Activated CD4-positive, alpha-beta T cell treated with anti-CD3 and anti-CD28 coated beads, Interleukin-2, Interleukin-4, amounts not matched to agents 100 ng/mL and 50 ng/mL, durations not matched to agents 16 hours and 8 hours (primary cell): Measurements from ENCODE around the gene LDLRAD3.
"Not testable (repeated sequence)": the region's sequence is repeated elsewhere in the genome, so short reads cannot be mapped to it uniquely, and the experiment has no call there.

Experiments
- DNase-seq: peaks from one replicate; pipeline ENCODE4 v3.0.0-alpha.2; 2020; ENCODE audit warnings: low spot score

Gene LDLRAD3

DNA sequence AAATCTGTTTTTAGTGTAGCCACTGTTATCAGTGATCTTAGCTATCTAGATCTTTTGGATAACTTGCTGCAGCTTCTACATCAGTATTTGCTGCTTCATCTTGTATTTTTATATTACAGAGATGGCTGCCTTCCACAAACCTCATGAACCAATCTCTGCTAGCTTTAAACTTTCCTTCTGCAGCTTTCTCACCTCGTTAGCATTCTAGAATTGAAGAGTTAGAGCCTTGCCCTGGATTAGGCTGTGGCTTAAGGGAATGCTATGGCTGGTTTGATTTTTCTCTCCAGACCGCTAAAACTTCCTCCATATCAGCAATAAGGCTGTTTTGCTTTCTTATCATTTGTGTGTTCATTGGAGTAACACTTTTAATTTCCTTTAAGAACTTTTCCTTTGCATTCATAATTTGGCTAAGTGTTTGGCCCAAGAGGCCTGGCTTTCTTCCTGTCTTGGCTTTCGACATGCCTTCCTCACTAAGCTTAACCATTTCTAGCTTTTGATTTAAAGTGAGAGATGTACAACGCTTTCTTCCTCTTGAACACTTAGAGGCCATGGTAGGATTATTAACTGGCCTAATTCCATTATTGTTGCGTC, 51.9 kb downstream of the LDLRAD3 start:
- DNase-seq: no peak

DNA sequence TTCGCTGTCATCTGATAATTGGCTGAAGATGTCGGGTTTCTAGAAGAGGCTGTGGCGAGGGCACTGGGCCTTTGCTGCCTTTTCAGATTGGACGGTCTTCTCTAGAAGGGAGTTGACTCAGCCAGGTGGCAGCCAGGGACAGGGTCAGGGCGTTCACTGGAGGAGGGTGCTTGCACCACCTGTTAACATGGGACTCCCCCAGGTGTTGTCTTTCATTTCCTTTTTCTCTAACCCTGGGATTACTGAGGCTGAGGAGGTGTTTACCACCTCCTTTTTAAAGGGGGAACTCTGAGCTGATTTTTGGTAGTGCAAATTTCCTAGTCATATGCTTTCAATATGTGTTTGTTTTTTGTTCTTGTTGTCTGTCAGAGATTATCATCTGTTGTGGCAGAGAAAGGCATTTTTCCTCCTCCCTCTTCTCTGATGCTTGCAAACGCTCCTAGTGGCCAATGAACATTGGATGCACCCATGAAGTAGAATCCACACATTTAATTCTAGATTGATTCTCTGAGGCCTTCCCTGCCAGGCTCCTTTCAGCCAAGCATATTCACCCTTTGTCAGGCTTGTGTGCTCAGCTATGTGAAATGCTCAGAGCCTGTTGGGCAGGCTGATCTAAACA, 54.1 kb downstream of the LDLRAD3 start:
- no peak for DNase-seq

DNA sequence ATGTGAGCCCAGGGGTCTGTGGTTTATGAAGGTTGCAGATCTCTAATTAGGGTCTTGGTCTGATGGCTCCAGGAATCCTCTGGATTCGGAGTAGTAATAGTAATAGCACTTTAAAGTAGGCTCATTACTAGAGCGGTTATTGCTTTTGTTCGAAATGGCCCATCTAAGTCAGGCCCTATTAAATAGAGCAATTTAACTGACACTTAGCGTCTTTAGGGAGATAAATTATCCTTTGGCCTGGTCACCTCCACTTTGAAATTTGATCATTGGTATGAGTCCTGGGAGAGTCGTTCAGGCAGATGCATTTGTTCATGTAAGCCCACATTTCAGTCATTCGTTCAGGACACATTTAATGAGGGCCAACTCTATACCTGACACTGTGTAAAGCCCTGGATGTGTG, 54.8 kb downstream of the LDLRAD3 start:
- no peak for DNase-seq

DNA sequence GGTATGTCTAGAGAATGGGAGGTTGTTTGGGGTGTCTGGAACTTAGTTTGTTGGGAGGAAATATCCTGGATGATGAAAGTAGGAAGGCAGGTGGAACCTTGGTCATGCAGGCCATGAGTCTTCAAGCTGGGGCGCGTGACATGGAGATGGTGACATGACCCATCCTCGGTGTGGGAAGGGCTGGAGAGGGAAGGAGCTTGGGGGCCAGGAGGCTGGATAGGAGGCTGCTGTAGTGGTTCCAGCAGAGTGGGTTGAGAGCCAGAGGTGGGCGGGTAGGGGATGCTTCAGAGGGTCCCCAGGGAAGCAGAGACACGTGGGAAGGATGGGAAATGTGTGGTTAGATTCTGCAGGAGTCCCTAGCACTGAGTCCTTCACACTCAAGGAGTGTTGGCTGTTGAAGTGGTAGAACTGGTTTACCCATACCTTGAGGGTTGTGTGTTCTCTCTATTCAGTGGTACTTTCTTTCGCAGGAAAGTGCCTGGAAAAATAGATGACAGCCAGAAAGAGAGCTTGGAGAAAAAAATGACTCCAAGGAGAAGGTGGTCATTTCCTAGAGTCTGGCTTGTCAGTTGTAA, 56.8 kb downstream of the LDLRAD3 start:
- DNase-seq: no peak

DNA sequence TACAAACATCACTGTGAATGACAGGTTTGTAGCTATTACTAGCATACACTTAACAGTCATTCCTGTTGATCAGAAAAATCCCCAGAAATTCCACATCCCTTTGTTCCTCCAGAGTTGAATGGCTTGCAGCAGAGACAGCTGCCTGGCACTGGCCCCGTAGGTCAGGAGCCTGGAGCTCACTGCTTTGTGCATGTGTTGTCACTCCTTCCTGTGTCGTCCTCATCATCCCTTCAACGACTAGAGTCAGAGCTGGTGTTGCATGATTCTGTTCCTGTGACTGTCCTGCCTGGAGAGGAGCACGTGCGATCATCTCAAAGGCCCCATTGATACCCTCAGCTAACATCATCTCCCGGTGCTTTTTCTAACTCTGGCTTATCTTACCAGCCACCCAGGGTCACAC, 58.3 kb downstream of the LDLRAD3 start:
- no peak for DNase-seq

DNA sequence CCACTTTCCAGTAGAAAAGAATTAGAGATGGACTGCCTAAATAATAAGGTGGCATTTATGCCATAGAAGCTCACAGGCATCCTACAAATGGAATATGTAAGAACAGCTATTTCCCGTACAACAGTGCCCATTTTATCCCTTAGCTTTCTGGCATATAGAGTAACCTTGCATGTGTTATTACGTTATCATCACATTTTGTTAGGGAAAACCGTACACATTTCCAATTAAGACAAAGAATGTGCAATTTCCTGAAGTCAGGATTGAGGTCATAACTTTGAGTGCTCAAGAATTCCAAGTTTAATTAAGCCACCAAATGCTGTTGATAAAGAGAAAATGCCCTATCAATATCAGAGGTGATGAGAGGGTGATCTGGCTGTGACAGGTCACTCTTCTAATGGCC, 58.9 kb downstream of the LDLRAD3 start:
- no peak for DNase-seq

DNA sequence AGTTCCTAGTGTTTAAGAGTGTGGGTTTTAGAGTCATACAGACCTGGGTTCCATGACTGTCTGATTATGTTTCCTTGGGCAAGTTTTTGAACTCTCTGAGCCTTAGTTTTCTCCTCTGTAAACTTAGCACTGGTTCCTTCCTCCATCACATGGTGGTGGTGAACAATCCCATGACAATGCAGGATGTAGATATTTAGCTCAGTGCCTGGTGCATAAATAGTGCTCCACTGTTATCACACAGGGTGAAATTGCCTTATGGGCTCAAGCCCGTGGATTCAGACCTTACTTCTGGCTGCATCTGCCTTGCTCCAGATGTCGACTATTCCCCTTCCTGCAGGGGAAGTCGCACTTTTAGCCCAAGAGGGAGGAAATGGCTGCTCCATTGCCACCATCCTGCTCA, 62.7 kb downstream of the LDLRAD3 start:
- no peak for DNase-seq

DNA sequence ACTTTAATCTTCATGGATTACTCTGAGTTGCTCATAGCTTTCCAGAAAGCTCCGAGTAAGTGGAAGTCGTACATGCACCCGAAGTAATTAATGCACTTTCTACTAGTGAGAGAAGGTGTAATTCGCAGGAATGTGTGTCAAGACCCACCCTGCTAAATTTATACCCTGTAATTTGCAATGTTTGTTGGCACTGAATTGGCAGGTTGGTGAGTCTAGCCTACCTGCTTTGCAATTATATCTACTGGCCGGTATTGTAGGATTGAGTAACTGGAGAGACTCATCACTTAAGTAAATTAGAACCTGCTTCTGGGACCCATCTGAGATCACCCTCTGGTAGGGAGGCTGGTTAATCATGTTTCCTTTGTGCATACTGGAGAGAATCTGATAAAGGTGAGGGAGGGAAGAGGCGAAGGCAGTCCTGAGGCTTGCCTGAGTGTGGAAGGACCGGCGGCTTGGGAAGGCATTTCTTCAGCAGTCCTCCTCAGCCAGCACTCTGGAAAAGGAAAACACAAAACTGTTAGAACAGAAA, 63.3 kb downstream of the LDLRAD3 start:
- DNase-seq: no peak

DNA sequence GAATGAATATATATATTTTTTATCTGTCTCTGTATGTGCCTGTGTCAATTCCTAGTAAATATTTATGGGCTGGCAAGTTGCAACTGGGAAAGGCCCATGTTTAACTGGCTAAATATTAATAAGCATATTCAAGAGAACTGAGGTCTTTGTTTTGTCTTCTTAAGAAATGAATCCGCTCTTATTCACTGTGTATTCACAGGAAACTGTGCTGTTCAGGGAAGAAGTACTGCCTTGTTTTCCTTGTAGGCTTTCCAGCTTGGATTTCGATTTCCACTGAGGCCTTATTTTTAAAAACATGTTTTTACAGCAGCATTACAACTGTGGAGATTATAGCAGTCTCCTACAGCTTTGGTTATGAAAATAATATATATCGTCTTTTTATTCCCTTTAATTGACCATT, 64.7 kb downstream of the LDLRAD3 start:
- no peak for DNase-seq

DNA sequence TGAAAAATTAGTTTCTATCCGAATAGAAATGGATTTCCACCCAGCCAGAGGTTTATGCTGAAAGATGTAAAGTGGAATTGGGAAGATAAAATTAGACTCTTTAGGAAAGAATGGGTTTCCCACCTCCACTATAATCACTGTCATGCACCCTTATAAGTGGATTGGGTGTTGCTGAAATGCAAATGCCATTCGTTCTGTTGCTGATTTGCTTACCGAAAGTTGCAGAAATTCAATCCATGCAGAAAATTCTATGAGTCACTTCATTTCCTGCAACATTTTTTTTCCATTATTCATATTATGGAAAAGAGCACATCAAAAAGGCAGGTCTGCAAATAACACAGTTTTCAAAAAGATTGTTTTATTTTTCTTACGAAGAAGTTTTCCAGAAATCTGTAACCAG, 65.6 kb downstream of the LDLRAD3 start:
- DNase-seq: no peak

DNA sequence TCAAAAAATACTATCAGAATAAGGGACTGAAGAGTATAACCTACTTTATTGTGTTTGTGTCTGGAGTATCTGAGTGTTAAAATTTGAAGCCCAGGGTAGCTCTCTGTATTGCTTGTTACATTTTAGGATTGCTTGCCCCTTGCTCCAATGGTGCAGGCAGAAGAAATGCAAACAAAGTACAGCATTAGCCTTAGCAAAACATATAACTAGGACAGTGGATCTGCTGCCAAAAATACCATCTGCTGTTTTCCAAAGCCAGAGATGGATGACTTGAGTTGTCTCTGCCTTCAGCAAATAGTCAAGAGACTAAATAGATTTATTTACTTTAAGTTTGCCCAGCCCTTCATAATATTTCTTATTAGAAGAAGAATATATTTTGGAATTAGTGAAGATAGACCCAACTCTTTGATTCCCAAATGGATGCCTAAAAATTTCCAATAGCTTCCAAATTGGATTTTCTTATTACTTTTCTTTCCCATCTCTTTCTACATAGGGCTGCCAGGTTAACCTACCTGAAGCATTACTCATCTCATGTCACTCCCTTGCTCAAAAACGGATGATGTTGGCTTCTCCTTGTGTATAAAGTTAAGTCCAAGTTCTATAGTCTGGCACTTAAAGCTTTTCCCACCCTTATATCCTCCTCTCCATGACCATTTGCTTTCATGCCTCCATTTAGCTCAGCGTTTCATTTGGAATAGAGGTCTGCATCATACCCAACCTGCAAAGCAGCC, 66.3 kb downstream of the LDLRAD3 start:
- DNase-seq: no peak

DNA sequence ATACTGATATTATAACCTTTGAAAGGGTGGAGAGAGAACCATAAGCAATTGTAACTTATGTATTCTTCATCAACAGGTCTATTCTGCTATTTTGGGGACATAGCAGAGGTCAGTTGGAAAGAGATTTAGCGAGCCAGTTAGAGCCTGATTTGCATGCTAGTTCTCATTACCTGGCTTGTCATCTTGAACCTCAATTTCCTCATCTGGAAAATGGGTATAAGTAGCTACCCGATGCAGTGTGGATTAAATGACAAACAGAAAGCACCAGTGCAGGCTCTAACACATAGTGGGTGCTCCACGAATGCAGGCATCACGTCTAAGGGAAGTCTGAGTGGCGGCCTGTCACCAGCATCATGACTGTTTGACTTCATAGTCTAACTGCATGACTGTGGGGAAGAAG, 67.7 kb downstream of the LDLRAD3 start:
- no peak for DNase-seq

DNA sequence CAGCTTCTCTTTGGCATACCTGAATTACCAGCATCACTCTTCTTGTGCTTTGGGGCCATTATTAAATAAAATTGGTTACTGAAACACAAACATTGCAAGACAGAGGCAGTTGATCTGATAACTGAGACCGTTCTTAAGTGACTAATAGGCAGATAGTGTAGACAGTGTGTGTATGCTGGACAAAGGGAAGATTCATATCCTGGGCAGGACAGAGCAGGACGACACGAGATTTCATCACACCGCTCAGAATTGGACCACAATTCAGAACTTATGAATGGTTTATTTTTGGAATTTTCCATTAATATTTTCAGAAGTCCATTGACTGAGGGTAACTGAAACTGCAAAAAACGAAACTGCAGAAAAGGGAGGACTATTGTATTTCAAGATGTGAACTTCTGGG, 68.6 kb downstream of the LDLRAD3 start:
- no peak for DNase-seq

DNA sequence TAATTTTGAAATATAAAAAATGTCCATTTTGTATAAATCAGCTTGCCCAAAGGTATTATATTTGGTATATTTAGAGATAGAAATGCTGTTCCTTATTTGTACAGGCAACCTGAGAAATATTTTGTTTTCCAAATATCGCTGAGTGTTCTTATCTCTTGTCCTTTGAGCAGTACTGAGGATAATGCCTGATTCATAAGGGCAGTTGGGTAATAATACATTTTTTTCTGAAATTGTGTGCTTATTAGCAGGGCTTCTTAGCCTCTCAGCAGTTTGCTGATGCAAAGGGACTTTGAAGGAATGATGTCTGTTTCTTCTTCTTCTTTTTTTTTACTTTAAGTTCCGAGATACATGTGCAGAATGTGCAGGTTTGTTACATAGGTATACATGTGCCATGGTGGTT, 69.1 kb downstream of the LDLRAD3 start:
- DNase-seq: no peak

DNA sequence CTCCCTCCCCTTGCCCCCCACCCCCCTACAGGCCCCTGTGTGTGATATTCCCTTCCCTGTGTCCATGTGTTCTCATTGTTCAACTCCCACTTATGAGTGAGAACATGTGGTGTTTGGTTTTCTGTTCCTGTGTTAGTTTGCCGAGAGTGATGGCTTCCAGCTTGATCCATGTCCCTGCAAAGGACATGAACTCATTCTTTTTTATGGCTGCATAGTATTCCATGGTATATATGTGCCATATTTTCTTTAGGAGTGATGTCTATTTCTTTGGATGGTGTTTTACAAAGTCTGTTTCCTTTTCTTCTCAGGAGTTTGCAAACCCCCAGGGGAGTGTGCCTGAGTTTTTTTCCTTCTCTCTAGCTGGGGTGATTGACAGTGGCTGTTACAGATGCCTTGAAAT, 69.6 kb downstream of the LDLRAD3 start:
- not testable (repeated sequence) for DNase-seq

DNA sequence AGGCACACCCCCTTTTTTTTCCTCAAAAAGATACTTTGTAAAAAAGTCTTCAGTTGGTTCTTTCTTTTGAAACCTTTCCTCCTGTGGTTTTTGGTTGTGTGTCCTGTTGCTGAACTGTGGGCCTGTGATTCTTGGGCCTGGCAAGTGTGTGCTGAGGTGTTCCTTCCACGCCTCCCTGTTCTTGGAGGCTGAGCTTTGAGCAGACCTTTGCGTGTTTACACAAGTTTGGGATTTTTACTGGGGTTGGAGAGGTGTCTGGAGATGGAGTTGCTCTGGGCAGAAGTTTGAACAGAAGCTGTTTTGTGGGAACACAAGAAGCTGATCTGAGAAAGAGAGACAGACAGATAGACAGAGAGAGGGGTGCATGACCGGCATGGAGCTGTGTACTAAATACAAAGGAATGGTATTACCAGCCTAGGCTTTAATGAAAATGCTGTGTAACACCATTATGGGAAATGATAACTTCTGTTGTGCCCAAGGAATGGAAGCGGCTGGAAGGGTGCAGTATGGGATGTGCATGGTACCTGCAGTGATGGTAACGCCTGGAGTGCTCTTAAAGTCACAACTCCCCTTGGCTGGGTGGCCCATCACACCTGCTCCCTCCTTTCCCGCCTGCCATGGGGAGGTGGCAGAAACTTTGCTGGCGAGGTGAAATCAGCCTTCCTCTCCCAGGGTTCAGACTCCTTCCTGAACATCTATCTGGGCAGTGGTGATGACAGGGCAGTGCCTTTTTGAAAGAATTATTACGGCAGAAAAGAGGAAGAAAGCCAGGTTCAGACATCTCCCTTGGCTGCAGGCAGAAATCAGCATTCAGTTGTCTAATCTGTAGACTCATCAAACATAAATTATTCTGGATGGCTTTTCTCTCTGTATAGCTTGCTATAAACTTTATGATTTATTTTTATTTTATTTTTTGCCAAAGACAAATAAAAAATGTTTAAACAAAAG, 70.4 kb downstream of the LDLRAD3 start:
- DNase-seq: no peak

DNA sequence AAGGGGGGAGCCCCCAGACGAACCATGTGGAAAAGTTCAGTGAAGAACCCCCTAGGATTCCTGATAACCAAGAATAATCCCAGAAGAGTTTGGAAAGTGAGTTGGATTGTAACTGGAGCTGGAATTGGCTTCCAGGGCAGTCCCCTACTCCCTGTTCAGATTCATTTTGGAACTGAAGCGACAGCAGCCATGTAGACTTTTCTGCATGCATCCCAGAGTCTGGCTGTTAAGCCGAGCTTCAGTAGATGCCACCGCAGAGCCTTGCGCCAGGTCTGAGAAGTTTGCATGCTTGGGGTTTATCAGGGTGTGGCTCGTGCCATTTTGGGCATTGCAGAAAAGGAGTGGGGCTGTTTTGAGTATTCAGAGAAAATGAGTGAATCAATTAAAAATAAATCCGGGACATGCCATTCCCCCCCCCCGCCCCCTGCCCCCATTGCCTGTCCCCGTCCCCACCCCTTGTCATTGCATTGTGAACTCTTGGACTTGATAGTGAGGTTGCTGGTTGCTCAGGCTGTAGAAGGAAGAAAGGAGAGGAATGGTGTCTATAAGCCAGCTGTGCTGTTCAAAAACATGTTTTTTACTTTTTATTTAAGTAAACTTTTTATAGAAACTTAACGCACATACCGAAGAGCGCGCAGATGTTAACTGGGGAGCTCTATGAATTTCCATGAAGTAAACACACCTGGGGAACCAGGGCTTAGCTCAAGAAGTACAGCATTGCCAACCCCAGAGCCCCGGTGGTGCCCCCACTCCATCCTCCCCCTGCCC, 71.2 kb downstream of the LDLRAD3 start:
- no peak for DNase-seq

DNA sequence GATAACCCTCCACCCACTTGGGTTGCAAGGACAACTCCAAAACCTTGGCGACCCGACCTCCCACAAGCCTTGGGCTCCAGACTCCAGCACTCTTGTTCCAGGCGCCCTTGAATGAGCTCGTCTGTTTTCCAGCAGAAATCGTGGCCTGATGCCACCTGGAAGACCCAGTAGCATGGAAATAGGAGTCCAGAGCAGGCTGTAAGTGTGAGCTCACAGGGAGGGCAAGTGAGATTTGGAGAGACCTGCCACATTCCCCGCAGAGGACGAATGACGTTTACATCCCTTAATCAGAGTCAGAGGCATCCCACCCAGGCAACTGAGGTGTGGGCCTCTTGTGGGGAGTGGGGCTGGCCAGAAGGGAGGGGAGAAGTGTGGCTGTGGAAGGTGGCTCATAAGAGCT, 71.9 kb downstream of the LDLRAD3 start:
- DNase-seq: no peak

DNA sequence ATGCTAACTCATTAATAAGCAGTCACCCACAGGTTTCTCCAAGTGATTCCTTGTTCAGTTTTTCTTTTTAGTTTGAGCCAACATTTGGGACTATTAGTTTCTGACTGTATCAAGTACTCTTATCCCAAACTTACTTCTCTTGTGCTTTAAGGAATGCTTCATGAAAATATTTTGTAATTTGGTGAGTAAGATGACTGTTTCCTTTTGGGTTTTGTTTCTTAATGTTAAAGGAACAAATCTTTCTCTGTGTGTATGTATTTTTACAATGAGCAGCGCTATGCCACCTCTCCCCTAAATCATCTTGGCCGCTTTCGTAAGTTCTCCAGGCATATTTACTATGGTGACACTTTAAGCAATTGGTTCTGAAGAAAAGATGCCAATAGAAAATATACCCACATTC, 72.4 kb downstream of the LDLRAD3 start:
- DNase-seq: no peak

DNA sequence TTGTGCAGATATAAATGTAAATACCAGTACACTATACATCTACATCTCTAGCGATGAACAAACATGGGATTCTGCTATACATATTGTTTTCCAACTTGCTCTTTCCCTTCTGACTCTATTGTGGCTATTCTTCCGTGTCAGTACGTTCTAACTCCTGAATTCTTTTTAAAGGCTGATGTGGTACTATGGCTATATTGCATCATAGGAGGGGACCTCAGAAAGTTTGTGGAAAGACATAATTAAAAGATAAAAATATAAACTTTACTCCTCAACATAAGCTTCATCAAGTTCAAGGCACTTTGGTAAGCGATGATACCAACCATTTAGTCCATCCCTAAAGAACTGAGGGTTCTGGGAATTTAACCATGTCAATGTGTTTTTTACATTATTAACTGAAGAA, 72.8 kb downstream of the LDLRAD3 start:
- no peak for DNase-seq

DNA sequence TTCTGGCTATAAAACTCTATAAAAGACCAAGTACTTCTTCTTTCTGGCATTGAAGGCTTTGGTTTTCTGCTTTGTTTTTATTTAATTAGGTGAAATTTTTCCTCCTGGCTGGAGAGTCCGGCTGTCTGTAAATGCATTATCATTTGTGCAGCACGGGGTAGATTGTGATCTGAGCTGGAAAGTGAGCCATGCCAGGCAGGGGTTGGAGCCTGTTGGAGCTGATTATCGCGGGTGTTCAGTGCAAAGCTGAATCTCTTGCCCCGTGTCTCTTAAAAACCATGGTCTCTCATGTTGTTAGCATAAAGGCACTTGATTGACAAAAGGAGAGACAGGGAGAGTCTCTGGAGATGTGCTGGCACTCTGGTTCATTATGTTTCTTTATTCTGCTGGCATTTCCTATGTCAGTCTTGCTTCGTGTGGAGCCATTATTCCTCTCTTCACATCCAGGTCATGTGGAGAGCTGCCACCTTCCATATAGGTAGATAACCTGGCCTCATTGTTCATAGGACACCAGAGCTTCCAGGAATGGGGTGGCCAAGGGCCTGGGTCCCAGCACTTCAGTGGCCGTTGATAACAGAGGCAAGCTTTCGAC, 75.2 kb downstream of the LDLRAD3 start:
- no peak for DNase-seq
